Right forelimb (tissue), 1 donor: ENCODE results near the gene SELP.

ENCODE experiments used
- DNase-seq: peaks from one replicate; pipeline ENCODE4 v3.0.0-alpha.2; 2018

Gene SELP

DNA sequence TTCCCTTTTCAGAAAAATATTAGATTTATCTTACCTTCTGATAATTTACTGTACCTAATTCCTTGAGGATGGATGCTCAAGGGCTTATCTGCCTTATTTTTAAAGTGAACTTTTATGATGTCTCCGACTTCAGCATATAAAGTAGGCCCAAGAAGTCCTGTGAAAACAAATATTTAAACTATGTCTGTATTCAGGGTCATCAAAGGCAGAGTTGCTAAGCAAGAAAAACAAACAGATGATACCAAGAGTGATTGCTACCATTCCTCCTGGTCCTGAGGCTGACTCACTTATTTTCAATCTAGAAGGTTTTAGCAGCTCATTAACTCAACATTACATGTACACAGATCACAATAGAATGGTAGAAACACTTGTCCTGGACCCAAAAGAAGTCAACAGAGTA lies 57.7 kb downstream of the SELP start:
- DNase-seq = no peak

DNA sequence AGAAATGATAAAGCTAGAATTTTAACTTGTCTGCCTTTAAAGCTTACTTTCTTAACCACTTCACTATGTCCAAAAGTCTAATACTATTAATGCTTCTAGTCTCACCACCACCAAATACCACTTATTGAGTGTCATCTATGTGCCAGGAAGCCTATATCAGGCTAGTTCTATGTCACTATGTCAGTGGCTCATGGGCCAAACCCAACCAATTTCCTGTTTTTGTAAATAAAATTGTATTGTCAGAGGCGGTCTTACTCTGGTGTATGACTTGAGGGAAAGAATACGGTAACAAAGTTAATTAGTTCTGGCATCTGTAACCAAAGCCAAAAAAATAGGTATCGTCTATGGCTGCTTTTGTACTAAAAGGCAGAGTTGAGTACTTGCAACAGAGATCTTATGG lies 58.5 kb downstream of the SELP start:
- no peak for DNase-seq

DNA sequence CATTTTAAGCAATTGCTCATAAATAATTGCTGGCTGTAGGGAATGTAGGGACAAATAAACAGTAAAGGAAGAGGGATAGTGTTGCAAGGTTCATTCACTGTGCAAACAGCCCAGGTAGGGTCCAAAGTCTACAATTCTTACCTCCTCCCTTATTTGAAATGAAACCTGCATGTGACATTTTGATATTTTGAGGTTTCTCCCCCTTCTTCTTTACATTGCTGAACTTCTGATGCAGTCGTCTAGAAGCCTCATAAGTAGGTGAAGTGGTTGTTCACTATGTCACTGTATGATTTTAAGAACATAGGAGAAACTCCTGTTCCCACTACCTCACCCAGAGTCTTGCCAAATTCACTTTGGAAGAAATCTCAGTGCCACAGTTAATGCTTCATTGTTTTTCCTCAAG lies 59.8 kb downstream of the SELP start:
- no peak for DNase-seq

DNA sequence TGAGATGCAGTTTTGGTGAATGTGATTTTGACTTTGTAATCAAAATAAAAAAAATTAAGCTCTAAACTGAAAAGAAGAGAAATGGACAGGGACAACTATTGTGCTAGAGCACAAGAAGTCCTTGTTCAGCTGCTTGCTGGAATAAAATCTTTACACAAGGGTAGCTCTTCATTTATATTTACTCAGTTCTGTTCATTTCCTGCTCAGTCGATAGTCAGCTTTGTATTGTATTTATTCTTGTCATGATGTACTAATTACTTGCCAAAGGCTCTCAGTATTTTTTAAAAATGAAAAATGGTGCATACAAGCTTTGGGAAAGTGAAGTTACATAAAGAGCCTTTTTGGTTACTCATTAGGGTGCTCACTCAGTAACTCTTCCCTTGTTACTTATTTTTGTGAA lies 61.4 kb downstream of the SELP start:
- DNase-seq = no peak

DNA sequence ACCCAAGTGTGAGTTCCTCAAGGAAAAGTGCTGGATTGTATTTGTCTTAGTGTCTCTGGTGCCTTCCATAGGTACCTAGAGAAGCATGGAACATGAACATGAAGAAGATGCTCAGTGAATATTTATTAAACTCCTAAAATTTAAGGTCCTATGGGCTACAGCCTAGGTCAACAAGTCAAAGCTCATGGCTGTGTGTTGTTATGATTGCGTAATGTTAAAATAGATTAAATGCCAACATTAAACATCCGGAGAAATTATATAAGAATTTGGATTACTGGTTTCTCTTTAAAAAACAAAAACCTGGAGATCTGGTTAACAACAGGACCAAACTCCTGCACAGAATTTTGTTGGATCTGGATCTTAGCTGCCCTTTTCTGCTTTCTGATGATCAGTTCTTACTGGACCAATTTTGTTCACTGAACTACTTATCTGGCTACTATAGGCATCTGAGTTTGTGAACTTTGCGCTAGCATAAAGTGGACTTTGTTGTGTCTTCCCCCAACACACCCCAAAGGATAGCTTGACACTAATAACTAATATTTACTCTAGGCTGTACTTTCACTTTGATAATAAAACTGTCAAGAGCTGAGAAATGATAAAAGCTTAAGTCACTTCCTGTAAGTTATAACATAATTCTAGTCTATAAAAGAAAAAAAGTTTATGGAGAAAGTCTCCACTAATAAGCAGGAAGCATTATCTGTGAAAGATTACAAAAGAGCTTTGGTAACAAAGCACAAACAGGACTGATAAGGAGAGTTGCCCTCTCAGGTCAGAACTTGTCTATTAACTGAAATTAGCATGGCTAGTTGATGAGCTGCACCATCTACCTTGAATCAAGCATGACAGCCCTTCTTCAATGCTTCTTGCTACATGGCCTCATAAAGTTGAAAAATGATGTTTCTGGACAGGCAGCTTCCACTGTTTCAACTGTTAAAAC lies 64.3 kb downstream of the SELP start:
- DNase-seq = no peak

DNA sequence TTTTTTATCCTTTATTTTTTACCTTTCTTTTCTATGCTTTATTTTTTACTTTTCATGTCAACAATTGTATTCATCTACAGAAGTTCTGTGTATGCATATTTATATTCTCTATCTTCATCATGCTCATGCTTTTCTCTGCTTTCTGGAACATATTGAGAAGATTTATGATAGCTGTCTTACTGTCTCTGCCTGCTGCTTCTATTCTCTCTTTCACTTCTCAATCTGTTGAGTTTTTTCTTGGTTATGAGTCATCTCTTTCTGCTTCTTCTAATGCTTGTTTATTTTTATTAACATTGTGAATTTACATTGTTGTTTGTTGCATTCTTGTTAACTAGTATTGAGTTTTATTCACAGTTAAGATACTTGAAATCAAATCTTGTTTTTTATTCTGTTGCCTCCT lies 66.3 kb downstream of the SELP start:
- no peak for DNase-seq

DNA sequence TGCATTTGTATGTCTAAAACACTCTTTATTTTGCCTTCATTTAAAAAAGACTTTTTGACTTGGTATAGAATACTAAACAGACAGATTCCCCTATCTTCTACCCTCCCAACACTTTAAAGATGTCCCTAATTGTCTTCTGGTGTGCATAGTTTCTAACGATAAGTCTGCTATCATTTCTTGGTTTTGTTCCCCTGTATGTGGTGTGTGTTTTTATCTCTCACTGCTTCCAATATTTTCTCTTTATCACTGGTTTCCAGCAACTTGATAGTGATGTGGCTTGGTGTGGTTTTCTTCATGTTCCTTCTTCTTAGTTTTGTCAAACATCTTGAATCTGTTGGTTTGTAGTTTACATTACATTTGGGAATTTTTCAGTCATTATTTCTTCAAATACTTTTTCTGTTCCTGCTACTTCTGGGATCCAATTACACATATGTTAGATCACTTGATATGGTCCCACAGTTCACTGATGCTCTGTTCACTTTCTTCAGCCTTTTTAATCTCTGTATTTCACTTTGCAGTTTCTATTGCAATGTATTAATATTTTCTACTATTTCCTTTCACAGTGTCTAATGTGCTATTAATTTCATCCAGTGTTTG lies 66.8 kb downstream of the SELP start:
- no peak for DNase-seq

DNA sequence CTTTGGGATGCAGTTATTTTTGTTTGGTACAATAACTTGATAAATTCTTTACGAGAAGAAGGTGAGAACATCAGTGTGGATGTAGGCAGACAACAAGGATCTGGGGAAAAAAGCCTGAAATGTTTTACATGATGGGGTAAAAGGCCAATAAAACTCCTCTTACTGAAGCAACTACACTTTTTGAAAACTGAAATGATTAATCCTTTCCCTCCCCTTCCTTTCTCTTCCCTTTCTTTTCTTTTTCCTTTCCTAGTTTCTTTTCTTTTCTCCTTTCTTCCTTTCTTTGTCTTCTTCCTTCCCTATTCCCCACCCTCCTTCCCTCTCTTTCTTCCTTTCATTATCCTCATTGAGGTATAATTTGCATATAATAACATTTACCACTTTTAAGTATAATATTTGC lies 68.2 kb downstream of the SELP start:
- no peak for DNase-seq

DNA sequence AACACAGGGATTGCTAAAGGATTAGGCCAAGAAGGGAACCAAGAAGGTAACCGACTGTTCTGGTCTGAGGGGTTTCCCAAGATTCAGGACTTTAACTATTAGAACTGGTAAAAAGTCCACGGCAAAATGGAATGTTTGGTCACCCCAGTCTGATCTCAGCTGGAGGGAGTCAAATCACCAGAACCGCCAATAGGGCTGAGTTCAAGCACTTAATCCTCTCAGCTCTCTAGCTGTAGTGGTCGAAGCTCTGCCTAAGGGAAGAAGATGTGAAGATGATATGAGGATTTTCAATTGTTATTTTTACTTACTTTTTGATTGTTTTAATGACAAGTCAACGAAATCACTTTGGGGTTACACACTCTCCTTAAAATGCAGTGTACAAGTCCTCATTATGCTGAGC lies 72.8 kb downstream of the SELP start:
- no peak for DNase-seq

DNA sequence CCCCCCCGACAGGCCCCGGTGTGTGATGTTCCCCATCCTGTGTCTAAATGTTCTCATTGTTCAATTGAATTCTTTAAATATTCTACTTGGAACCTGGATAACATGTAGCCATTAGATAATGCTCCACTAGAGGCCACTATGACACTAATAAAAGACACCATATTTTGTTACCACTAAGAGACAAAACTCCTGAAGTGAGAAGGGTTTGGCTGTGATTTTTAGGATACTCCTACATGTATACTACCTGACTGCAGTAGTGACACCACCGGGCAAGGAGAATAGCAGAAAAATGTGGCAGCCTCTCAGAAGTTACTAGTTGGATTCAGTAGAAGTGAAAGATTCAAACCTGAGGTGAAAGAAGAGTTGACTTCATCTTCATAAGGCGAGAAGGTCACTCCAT lies 79.6 kb downstream of the SELP start:
- no peak for DNase-seq

DNA sequence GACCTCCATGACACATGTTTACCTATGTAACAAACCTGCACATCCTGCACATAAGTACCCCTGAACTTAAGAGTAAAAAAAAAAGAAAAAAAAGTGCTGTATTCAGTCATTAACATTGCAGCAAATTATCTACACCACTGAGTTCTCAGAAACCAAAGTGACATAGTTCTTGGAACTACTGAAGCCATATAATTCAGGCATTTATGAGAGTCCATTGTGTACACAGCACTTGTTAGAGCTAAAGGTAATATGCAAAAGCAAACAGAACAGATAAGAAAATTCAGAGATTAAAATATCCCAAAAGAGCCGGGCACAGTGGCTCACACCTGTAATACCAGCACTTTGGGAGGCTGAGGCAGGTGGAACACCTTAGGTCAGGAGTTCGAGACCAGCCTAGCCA lies 81.6 kb downstream of the SELP start:
- DNase-seq = no peak

DNA sequence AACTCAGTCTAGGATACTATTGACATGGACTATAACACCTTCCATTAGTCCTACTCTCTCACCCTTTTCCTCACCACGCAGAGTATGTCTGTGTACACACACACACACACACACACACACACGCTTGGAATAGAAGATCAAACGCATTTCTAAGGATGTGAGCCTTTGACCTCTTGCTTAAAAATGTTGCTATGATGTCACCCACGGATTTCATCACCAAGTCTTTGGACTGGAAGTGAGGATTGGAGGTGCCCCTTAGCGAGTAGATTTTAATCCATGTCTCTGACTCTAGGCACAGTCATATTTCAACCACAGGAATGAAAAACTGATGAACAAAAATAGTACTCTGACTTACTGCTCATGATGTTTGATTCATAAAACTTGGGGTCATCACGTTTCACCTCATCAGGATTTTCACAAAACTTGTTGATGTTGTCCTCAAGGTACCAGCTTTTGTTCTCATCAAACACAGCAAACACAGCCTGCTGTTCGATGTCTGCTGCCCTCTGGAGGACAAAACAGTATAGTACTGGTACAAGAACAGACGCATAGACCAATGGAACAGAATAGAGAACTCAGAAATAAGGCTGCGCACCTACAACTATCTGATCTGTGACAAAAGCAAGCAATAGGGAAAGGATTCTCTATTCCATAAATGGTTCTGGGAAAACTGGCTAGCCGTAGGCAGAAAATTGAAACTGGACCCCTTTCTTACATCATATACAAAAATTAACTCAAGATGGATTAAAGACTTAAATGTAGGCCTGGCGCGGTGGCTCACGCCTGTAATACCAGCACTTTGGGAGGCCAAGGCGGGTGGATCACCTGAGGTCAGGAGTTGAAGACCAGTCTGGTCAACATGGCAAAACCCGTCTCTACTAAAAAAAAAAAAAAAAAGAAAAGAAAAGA lies 83.6 kb downstream of the SELP start:
- DNase-seq = no peak

DNA sequence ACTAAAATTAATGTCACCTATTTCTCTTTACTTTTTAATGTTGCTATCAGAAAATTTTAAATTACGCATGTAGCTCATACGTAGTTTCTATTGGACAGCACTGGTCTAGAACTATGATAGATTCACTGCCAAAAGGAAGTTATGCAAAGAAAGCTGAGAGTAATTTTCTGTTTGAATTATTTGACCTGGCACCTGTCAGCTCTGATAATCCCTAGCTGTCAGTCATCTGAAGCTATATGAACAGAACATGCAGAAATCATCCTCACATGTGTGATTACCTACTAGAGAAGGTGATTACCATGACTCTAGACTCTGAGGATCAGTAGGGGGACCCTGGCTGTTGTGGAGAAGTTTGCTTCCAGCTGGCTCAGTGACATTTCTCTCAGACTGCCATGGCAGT lies 84.5 kb downstream of the SELP start:
- no peak for DNase-seq

DNA sequence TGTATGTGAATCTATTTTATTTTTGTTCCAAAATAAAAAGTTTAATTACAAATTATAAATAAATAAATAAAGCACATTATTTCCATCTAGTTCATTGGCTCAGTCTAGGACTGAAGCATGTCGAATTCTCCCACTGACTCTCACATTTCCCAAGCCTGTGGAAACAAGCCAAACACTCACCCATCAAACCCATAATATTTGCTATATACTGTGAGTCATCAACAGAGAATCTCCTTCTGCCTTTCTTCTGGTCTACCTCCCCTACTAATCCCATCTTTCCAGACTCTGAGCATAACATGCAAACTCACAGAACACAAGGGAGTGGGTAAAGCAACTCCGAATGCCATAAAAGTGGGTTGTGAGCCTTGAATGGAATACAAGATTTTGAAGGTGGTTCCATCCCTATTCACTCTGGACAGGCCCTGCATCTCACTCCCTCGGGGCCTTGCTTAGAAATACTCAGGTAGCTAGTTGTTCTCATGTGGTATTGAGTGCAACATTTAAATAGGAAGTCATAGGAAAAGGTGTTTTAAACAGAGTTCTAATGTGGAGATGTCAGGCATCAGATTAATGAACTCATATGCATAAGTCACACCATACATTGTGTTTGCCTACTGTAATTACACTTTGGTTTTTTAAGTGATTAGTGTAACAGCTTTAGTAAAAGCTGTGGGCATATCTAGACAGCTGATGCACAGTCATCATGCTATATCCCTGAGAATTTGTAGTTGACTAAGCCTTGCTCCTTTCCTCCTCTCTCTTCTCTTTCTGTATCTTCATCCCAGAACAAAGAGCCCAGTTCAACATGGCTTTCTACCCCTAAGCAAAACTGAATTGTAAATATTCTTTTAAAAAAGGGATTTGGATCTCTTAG lies 90.7 kb downstream of the SELP start:
- DNase-seq = no peak
